ENCODE data around the gene SMYD5.

DNA sequence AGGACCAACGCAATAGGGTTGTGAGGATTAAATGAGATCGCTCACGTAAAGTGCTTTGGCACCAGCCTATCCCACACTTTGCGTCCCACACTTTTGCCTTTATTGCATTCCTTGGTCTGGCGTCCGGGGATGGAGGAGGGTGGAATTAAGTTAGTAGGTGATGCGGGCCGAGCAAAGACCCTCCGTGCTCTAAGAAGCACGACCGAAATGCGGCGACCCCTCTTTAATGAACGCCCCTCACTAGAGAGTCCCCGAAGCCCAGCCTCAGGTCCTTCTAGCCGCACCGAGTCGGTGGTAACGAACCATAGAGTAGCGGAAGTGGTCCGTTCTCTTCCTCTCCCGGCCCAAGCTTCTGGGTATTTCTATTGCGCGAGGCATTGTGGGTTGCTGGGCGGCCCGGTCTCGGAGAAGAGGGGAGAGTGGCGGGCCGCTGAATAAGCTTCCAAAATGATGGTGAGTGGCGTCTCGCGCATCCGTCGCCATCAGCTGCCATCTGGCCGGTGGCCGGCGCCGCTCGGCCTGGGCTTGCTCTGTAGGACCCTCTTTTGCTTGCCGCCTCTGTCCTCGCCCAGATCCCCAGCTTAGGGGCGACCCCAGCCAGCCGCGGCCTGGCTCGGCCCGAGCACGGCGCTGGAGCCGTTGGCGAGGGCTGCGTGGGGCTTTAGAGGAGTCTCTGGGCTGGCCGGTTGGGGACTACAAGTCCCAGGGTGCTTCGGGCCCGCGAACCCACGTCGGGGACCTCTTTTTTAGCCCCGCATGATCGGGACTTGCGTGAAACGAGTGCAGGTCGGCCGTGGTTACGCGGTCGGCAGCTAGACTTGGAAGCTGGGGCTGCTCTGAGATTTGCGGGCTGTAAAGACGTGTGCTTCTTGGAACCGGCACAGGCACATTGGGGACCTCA, 20.1 kb downstream of the SMYD5 start, which contains the start of gene CCT7:
- TF ChIP-seq, protein P1, sequence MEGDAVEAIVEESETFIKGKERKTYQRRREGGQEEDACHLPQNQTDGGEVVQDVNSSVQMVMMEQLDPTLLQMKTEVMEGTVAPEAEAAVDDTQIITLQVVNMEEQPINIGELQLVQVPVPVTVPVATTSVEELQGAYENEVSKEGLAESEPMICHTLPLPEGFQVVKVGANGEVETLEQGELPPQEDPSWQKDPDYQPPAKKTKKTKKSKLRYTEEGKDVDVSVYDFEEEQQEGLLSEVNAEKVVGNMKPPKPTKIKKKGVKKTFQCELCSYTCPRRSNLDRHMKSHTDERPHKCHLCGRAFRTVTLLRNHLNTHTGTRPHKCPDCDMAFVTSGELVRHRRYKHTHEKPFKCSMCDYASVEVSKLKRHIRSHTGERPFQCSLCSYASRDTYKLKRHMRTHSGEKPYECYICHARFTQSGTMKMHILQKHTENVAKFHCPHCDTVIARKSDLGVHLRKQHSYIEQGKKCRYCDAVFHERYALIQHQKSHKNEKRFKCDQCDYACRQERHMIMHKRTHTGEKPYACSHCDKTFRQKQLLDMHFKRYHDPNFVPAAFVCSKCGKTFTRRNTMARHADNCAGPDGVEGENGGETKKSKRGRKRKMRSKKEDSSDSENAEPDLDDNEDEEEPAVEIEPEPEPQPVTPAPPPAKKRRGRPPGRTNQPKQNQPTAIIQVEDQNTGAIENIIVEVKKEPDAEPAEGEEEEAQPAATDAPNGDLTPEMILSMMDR (IDR thresholded peaks at IDR 0.05), result no peak
- peak; percentile 77 for TF ChIP-seq POLR2A (IDR thresholded peaks at IDR 0.05; ENCODE audit: low read depth)
- no peak for TF ChIP-seq EP300 (IDR thresholded peaks at IDR 0.05)
